Activated CD8-positive, alpha-beta memory T cell treated with anti-CD3 and anti-CD28 coated beads, Interleukin-2, amount 50 U/mL, for 24 hours (primary cell): ENCODE measurements around the gene CEP68.

ENCODE experiments used
- DNase-seq: peaks from one replicate; pipeline ENCODE4 v3.0.0-alpha.2; 2020; ENCODE audit errors: extremely low read depth

Gene CEP68

DNA sequence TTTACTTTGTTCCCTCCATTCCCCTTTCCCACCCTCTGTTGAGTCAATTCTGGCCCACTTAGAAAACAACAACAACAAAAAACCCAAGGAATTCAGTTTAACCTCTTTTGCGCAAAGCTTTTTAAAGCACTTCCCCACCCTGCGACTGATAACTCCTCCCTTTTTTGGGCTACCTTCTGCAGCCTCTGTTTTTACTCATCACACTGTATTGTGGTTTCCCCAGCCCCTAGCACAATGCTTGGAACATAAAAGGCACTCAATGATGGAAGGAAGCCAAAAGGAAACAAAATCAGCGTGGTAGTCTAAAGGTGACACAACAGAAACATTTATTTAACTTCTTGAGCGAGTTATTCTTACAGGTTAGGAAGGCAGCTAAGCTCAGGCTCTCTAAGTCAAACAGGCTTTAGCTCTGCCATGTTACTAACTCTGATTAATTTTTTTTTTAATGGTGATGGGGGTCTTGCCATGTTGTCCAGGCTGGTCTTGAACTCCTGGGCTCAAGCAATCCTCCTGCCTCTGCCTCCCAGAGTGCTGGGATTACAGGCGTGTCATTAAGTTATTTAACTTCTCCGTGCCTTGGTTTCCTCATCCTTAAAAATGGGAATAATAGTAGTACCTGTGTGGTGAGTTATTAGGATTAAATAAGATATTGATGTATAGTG is 1.3 kb downstream of the CEP68 start:
- DNase-seq, result no peak

GRCh38 chr2:65059071-65059470 is 2.9 kb downstream of the CEP68 start:
- no peak for DNase-seq

- DNase-seq, result no peak
Measured at GRCh38 chr2:65061146-65061909, 5.1 kb downstream of the CEP68 start.

DNA sequence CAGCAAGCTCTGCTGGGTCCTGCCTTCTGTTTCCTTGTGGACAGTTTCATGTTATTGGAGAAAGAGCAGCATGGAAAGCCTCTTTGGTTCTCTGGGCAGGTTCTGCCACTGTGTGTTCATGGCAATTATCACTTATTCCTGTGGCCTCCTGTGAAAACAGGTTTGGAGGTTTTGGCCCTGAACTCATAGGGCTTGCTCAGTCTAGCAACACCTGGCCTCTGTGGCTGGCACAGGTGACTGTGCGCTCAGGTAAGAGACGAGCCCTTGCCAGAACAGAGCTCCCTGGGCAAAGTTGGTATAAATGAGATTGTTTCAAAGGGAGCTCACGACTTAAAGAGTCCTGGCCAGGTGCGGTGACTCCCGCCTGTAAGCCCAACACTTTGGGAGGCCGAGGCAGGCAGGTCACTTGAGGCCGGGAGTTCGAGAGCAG is 5.7 kb downstream of the CEP68 start:
- no peak for DNase-seq

DNA sequence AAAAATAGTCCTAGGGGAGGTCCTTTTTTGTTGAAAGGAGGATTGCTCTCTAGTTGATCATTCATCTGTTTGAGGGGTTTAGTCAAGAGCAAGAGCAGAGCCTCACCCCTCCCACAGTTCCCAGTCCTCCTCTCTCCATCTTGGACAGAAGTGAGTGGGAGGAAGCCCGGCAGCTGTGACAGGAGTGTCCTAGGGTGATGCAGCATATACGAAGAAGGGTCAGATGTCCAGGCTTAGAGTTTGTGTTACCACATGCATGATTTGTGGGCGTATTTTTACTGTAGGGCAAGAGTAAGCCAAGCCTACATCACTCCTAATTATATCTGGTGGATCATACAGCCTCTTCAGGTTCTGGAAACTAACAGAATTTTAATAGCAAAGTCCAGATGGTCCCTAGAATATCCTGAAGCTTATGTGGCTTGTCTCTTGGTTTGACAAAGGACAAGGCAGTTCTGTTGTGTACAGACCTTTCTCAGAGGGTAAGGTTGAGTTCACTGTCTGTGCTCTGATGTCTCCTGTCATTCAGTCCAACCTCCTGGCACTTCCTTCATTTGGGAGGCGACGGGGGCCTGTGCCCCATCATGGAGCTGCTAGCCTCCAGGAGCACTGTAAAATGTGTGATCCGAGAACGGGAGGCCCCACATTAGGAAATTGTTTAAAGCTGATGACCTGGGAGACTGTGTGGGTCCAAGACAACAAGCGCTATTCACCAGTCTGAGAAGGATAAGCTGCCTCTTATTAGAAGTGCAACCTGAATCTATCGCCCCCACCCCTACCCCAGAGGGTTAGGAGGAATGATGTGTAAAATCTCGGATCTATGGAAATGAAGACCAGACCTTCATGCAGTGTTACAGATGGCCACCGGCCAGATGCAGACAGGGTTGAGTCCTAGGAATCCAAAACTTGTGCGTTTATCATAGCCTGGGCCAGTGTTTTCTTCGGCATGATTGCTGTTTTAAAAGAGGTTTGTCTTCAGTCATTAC is 6.9 kb downstream of the CEP68 start:
- DNase-seq, result no peak

GRCh38 chr2:65064728-65065552 is 8.7 kb downstream of the CEP68 start:
- no peak for DNase-seq

- DNase-seq, result no peak
Measured at GRCh38 chr2:65067806-65068553, 11.8 kb downstream of the CEP68 start.

DNA sequence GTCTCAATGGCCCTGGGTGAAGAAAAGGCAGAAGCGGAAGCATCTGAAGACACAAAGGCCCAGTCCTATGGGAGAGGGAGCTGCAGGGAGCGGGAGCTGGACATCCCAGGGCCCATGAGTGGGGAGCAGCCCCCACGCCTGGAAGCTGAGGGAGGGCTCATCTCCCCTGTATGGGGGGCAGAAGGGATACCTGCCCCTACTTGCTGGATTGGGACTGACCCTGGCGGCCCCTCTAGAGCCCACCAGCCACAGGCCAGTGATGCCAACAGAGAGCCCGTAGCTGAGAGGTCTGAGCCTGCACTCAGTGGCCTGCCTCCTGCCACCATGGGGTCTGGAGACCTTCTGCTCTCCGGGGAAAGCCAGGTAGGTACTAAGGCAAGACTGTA is 13.2 kb downstream of the CEP68 start:
- DNase-seq, result no peak

GRCh38 chr2:65070172-65070830 is 14.1 kb downstream of the CEP68 start:
- DNase-seq, result no peak

DNA sequence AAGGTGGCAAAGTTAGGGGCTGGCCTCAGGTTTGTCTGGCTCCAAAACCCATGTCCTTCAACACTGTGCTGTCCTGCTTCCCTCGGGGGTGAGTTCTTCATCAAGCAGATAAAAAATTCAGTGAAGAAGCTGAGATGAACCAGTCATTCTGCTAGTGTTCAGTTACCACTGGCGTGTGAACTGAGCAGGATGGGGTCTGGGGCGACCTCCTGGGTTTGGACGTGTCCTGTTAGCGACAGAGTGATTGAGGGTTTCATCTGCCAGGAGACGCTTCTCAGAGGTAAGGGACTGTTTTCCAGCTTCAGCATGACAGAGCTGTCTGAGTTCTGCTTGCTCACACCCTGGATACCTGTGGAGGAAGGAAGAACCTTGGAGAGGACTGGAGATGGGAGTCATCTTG is 14.6 kb downstream of the CEP68 start:
- DNase-seq, result no peak

DNA sequence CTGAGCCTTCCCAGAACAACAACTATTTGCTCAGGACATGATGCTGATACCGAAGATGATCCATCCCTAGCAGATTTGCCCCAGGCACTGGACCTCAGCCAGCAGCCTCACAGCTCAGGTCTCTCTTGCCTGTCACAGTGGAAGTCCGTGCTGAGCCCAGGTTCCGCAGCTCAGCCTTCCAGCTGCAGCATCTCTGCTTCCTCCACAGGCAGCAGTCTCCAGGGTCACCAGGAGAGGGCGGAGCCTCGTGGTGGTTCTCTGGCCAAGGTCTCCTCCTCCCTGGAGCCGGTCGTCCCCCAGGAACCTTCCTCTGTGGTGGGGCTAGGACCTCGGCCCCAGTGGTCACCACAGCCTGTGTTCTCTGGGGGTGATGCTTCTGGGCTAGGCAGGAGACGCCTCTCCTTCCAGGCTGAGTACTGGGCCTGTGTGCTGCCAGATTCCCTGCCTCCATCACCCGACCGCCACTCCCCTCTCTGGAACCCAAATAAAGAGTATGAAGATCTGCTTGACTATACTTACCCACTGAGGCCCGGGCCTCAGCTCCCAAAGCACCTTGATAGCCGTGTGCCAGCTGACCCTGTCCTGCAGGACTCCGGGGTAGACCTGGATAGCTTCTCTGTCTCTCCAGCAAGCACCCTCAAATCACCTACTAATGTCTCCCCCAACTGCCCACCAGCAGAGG is 15.4 kb downstream of the CEP68 start:
- DNase-seq, result no peak

DNA sequence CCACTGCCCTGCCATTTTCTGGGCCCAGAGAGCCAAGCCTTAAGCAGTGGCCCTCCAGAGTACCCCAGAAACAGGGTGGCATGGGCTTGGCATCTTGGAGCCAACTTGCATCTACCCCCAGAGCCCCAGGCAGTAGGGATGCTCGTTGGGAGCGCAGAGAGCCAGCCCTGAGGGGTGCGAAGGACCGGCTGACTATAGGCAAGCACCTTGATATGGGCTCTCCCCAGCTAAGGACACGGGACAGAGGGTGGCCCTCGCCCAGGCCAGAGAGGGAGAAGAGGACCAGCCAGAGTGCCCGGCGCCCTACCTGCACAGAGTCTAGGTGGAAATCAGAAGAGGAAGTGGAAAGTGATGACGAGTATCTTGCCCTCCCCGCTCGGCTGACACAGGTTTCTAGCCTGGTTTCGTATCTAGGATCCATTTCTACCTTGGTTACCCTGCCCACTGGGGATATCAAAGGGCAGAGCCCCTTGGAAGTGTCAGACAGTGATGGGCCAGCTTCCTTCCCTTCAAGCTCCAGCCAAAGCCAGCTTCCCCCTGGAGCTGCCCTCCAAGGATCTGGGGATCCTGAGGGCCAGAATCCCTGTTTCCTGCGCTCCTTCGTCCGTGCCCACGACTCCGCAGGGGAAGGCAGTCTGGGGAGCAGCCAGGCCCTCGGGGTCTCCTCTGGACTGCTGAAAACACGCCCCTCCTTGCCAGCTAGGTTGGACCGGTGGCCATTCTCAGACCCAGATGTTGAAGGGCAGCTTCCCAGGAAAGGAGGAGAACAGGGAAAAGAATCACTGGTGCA is 16.2 kb downstream of the CEP68 start:
- no peak for DNase-seq

DNA sequence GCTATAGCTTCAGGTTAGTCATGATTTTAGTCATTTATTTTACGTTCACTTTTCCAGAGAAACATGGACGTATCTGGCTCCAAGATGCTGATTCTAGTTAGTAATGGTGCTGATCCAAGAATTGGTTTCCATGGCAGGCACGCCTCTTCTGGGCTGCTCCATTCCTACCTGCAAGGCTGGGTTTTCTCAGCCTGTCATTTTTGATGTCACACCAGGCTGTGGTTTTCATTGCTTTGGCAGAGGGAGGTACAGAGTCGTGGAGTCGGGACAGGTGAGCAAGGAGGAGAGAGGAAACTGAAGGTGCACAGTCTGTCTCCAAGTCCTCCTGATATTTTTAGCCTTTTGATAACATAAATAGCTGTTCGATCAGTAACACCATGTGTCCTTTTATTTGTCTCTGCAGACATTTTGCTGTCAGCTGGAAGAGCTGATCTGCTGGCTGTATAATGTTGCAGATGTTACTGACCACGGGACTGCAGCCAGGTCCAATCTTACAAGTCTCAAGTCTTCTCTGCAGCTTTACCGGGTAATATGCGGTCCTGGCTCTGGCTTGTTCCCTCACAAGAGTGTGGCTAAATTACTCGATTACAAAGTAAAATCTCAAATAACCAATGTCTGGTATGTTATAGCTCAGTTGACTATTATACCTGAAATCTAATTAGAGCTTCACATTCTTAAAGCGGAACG is 17.8 kb downstream of the CEP68 start:
- no peak for DNase-seq

DNA sequence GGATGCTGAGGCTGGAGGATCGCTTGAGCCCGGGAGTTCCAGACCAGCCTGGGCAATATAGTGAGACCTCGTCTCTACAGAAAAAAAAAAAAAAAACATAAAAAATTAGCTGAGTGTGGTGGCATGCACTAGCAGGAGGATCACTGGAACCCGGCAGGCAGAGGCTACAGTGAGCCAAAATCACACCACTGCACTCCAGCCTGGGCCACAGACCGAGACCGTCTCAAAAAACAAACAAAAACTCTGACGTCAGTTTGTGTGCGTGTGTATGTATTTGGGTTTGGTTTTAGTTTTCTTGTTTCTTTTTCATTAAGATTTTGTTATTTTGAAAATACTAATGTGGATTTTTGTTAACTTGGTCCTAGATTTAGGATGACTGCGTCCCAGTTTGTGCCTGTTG is 19.0 kb downstream of the CEP68 start:
- no peak for DNase-seq

- DNase-seq, result no peak
Measured at GRCh38 chr2:65075605-65076344, 19.6 kb downstream of the CEP68 start.

DNA sequence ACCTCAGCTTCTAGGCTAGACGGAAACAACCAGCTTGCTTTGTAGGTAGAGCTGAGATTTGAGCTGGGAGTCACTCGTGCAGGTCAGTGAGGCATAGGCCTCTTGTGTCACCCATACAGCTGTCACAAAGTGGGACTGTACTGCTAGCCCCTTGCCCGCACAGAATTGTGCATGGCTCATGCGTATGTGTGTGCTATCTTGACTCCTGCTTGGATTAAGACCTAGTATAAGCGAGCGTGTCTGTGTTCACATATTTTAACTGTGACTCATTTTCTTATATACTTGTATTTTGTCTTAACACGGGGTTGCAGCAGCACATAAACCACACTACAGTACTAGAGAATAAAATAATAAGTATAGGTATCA is 20.1 kb downstream of the CEP68 start:
- DNase-seq, result no peak

- DNase-seq, result no peak
Measured at GRCh38 chr2:65077898-65078297, 21.7 kb downstream of the CEP68 start.

- no peak for DNase-seq
Measured at GRCh38 chr2:65079017-65079416, 22.8 kb downstream of the CEP68 start.
